Right renal cortex interstitium (tissue), 3 donors: ENCODE data around the gene PRSS8. TPM values are rescaled to one million over a fixed set of nuclear protein-coding genes. Genes with fewer than 3 reads are reported as not detected.
"Not testable (repeated sequence)": the region's sequence is repeated elsewhere in the genome, so short reads cannot be mapped to it uniquely, and the experiment has no call there.

Experiments
- DNase-seq, 3 donors: peaks; one replicate each; pipeline ENCODE4 v3.0.0-alpha.2; 2013; ENCODE audit warnings: low read depth in 3 of 3, low spot score in 2 of 3
- polyA plus RNA-seq, 3 donors: library from polyadenylated mRNA; unstranded; fragments of 120-200 nt; gene quantifications; one replicate each; pipeline ENCODE4 v1.2.1, GENCODE V29; 2013; ENCODE audit not compliant: insufficient read length in 3 of 3

Gene PRSS8
- polyA plus RNA-seq, 3 donors, result 48.9 to 59.4 (median 52.4) TPM

DNA sequence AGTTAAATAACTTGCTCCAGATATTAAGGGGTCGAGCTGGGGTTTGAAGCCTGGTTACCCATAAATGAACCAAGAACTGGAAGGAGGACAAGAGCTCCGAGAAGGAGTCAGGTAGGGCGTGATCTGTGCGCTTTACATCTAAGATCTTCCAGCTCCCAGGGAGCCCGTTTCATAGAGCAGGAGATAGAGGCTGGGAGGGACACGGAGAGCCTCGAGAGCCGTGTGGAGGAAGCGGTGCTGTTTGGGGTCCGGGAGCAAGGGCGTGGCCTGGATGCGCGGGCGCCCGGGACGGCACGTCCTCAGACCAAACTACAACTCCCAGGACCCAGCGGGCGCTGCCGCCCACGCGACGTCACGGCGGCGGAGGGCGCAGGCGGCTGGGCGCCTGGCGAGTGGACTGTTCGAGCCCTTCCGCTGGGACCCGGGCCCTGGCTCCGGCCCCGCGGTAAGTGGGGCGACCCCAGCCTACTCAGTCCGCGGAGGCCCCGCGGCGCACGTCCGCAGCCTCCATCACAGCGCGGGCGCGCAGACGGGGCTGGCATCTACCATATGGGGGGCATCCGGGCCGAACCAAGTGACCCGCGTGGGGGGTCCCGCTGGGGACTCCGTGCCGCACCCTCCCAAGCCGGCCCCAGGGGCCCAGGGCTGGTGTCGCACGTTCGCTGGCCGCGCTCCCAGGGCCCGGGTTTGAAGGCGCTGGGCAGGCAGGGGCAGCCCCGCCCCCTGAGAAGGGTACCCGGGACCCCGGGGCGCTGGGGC lies 27.3 kb downstream of the PRSS8 start, which contains the start of gene BCKDK:
Gene BCKDK, plus strand, starts transcription at position 352 of the 759 bp plus-strand sequence. CDS start 838 bp downstream, outside the sequence.
- DNase-seq, result no peak

DNA sequence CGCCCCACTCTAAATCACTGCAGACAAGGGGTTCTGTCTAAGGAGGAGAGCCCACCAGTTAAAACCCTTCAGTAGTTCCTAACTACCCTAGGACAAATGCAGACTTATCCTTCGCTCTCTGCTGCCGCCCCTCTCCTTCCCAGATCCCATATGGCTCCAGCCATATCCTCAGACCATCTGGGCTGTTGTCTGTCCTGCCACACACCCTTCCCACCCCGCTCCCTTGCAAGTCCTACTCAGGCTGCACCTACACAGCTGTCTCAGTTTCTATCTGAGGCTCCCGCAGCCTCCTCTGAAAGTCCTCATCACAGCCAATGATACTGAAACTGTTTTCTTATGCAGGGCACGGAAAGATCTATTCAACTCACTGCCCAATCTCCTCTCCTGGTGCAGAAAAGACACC lies 28.1 kb downstream of the PRSS8 start:
- DNase-seq, result no peak

DNA sequence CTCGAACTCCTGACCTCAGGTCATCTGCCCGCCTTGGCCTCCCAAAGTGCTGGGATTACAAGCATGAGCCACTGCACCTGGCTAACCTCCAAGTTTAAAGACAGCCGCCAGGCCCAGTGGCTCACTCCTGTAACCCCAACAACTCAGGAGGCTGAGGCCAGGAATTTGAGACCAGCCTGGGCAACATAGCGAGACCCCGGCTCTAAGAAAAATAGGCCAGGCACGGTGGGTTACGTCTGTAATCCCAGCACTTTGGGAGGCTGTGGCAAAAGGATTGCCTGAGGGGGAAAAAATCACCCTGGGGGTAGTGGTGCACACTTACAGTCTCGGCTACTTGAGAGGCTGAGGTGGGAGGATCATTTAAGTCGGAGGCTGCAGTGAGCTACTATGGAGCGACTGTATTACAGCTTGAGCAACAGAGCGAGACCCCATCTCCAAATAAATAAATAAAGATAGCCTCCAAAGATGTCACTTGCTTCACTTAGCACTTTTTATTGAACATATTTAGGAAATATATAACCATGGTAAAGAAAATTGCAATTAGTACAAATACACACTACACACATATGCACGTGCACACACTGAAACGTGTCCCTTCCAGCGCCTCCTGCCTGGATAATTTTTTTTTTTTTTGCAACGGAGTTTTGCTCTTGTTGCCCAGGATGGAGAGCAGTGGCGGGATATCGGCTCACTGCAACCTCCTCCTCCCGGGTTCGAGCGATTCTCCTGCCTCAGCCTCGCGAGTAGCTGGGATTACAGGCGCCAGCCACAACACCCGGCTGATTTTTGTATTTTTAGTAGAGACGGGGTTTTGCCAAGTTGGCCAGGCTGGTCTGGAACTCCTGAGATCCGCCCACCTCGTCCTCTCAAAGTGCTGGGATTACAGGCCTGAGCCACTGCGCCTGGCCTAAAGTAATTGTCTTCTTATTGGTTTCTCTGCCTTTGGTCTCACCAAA lies 28.7 kb downstream of the PRSS8 start:
- no peak for DNase-seq

DNA sequence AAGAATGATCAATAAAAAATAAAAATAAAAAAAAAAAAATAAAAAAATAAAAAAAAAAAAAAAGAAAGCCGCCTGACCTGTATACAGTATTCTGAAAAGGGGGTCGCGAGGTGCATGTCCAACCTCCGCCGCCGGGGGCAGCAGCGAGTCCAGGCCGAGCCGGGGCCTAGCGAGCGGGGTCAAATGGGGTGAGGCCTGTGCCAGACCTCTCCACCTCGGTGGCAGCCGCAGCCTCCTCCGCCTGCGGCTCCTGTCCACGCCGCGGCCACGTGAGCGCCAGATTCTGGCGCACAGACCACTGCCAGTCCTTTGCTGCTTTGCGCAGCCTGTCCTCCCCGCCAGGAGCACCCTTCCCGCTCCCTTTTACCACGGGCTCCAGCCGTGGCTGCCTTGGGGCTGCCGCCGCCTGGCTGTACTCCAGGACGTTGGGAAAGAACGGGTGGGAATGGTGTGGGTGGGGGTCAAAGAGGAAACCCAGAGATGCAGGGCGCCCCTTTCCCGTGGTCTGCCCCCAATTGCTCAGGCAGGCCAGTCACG lies 29.8 kb downstream of the PRSS8 start:
- DNase-seq, result no peak

DNA sequence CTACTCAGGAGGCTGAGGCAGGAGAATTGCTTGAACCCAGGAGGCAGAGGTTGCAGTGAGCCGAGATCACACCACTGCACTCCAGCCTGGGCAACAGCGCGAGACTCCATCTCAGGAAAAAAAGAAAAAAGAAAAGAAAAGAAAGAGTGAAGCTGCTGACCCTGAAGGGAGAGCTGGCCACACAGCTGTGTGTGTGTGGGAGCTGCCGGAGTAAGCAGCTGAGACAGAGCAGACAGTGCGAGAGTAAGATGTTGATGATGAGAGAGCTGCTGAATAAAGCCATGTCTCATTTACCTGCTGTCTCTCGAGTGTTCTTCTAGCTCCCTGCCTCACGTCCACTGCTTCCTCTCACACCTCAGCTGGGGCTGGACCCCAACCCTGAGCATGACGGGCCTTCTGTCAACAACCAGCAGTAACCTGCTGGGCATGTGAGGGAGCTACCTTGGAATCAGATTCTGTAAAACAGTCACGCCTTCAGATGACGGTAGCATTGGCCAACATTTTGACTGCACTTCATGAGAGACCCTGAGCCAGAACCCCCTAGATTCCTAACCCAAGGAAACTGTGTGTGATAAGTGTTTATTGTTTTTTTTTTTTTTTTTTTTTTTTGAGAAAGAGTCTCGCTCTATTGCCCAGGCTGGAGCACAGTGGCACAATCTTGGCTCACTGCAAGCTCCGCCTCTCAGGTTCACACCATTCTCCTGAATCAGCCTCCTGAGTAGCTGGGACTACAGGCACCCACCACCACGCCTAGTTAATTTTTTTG lies 34.5 kb downstream of the PRSS8 start:
- not testable (repeated sequence) for DNase-seq

DNA sequence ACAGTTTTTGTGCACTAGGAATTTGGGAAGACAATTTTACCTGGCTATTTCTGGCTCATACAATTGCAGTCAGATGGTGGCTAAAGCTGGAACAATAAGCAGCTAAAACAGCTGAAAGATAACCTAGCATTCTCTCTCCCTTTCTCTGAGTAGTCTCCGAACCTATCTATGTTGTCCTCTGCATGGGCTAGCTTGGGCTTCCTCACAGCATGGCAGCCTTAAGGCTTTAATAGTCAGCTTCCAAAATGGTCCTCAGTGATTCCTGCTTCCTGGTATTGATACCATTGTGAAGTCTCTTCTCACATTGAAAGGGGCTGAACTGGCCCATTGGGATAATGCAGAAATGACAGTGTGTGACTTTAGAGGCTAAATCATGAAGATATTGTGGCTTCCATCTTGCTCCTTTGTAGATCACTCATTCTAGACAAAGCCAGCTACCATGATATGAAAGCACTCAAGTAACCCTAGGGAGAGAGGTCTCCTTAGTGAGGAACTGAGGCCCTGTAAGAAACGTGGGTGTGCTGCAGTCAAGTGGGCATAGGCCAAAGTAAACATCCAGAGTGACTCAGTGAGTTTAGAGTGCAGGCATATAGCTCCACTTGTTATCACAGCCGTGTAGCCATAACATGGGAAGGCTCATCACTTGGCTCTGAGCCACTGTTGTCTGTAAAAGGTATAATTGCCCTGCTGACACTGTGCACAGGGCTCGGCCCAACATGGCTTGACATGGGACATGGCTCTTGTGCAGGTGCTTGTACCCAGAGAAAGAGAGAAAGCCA lies 35.5 kb downstream of the PRSS8 start:
- DNase-seq, result no peak

DNA sequence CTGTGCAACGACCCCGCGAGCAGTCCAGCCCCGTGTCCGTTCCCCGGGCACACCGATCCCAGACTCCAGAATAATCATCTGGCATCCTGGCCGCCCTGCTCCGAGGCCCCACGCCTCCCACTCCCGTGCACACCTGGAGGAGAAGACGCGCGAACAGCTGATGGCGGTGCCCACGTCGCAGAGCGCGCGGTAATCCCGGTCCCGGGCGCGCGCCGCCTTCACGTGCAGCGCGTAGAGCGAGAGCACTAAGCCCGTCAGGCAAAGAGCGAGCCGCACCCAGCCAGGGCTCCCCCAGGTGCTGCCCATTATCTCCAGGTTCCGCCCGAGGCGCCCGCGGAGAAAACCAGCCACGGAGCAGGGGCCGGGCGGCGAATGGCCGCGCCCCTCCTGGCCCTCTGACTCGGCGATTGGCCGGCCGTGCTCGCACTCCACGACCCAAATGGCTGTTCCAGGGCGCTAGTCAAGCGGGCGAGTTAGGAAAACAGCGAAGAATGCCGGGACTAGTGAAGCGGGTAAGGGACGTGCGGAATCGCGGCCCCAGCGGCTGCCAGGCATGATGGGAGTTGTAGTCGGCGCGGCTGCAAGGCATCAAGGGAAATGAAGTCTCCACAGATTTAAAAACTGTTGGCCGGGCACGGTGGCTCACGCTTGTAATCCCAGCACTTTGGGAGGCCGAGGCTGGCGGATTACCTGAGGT lies 41.0 kb downstream of the PRSS8 start, which contains the start of gene VKORC1:
Gene VKORC1, minus strand, starts transcription at position 374 of the 697 bp plus-strand sequence. Its CDS starts 68 bp downstream, at position 306.
- peak; percentile 67 to 86 (median 75) for DNase-seq

DNA sequence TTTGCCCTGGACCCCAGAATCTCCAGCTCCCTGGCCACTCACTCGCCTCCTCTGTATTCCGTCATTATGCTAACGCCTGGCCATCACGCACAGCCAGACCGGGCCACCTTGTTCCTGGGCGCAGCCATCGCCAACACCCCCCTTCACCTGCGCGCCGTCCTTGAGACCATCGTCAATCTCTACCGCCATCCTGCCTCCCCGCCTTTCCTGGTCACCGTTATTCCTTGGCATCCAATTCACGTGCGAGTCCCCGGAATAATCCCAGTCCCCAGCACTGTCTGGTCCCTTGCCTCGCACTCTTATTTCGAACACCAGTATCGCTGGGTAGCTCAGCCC lies 41.5 kb downstream of the PRSS8 start:
- DNase-seq, result no peak

DNA sequence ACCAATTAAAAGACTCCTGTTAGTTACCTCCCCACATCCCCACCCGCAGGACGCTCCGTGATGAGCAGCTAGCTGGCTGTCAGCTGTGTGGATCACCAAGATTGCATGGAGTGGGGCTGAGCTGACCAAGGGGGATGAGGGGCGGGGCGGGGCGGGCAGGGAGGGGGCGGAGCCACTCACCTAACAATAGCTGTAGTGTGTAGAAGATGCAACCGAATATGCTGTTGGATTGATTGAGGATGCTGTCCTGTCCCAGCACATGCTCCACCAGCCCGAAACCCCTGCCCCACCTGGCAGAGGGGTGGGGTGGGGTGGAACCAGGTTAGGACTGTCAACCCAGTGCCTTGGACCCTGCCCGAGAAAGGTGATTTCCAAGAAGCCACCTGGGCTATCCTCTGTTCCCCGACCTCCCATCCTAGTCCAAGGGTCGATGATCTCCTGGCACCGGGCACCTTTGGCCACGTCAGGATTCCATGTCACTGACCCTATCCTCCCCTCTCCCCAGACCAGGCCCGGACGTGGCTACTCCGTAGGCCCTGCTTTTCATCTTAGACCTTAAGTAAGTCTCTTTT lies 42.3 kb downstream of the PRSS8 start:
- no peak for DNase-seq

DNA sequence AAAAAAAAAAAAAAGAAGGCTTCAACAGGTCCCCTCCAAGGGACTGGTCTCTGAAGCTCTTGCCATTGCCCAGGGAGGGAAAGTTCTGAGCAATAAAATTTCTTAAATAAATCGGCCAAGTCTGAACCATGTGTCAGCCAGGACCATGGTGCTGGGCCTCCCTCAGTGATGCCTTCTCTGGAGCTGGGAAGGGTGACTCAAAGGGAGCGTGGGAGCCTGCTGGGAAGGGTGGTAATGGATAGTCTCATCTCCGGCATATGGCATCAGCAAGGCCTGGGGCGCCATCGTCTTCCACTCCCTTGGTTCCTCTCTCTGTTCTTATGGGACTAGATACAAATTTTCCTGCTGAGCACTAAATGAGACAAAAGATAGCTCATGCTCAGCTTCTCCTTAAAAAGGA lies 43.2 kb downstream of the PRSS8 start:
- no peak for DNase-seq

DNA sequence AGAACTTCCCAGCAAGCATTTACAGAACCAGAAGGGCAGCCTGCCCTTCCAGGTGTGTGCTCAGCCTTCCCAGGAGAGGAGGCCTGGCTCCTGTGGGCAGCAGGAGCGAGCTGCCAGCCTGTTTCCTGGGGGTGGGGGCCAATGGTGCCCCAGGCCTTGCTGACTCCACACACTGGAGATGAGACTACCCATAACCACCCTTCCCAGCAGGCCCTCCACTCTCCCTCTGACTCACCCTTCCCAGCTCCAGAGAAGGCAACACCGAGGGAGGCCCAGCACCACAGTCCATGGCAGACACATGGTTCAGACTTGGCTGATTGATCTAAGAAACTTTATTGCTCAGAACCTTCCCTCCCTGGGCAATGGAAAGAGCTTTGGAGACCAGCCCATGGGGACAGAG lies 45.0 kb downstream of the PRSS8 start:
- DNase-seq, result no peak

DNA sequence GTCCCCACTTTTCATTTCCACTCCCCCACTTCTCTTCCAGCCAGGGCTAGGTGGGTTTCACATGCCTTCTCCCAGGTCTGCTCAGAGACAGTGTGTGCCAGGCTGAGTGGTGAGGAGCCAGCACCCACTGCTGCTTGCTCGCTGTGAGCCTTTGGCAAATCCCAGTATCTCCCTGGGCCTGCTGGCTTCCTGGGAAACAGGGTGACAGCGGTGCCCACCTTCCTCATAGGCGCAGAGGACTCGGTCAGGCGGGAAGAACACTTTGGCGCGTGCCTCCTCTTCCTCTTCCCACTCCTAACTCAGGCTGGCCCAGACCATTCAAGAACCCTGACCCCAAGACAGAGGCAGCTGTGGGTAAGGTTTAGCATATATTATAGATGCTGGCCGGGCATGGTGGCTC lies 46.3 kb downstream of the PRSS8 start:
- DNase-seq, result no peak

DNA sequence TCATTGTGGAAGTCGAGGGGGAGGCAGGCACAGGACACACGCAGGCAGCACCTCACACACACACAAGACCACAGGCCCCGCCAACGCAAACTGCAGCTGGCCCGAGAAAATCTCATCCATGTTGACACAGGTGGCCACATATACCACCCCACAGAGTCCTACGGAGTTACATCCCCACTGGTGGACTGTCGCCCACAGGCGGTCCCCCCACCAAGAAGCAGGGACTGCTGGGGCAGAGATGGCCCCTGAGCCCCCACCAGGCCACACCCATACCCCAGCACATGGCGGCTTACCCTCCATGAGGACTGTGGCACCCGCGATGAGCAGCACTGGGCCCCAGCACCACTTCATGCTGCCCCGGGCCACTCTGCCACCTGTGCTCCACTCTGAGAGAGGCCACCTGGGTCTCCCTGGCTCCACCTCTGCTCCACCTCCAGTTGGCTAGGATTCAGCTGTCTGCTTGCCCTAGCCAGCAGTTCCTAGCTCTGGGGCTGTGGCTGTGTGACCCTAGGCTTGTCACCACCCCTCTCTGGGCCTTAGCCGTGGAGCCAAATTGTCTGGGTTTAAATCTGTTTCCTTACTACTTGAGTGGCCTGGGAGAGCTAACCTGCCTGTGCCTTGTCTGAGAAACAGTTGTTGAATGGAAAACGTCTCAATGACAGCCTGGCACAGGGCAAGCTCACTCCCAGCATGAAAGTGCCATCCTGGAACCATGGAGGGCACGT lies 46.9 kb downstream of the PRSS8 start, which contains the start of gene PRSS53:
Gene PRSS53, minus strand, starts transcription at position 485 of the 725 bp plus-strand sequence. Its CDS starts 134 bp downstream, at position 351.
- no peak for DNase-seq

DNA sequence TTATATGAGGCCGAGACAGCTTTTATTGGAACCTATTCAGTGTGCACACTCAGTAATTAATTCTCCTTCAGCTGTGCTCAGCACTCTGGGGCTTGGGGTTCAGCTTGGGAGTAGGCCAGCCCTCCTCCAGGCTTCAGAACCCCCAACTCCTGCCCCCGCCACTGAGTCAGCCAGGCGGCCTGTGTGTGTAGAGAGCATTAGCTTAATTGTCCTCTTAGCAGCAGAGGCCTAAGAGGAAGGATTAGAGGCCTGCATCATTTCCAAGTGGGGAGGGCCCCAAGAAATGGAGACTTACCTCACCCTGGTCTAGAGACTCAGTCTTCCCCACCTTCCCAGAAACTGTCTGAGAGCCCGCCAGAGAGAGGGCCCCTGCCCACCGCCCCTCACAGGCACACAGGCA lies 47.6 kb downstream of the PRSS8 start:
- no peak for DNase-seq

DNA sequence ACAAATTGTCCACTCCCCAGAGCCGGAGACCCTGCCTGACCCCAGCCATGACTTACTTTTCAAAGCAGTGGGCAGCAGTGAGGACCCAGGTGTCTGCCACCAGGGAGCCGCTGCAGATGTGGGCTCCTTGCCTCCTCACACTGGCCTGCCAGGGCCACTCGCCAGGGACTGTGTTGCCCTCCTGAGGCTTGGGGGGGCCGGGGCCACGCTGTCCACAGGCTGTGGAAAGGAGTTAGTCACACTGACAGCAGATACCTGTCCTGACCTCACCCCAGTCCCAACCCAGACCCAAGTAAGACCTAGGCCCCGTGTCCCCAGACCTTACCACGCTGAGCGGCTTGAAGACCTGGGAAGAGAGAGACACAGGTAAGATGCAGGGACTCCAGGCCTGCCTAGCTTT lies 48.0 kb downstream of the PRSS8 start:
- no peak for DNase-seq

DNA sequence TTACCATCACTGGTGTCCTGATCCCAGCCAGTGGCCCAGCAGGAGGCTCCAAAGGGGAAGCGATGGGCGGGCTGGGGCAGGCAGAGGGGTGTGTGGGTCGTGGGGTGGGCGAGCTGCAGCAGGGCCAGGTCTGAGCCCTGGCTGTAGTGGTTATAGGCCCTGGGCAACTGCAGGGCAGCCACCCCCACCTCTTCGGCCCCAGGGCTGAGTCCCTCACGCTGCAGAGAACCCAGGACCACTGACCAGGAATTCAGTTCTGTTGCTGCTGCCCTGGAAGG lies 49.0 kb downstream of the PRSS8 start:
- no peak for DNase-seq

DNA sequence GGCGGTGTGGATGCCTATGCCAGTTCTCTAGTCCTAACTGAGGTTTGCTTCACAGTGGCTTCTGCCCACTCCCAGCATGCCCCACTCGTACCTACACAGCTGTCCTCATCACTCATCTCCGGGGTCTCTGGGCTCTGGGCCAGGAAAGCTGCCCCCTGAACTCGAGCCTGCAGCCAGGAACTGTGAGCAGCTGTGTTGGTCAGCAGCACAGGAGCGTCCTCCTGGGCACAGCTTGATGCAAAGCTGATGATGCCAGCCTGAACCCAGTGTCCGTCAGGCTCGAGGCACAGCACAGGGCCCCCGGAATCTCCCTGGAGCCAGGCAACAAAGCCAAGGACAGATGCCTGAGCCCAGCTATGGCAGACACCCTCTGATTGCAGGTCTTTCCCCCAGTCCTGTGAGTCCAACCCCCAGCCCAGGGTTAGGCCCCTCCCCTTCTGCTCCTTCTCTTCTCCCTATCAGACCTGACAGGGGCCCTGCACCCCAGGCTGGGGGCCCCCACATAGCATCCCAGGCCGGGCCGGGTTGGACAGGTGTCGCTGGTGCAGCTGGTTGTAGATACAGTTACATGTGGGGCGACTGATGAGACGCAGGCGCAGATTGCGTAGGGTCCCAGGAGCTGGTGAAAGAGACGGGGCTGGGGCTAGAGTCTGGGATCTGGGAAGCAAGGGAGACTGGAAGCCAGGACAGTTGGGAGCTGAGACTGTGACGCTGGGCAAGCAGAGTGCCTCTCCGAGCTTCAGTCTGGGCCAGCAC lies 49.5 kb downstream of the PRSS8 start:
- no peak for DNase-seq

DNA sequence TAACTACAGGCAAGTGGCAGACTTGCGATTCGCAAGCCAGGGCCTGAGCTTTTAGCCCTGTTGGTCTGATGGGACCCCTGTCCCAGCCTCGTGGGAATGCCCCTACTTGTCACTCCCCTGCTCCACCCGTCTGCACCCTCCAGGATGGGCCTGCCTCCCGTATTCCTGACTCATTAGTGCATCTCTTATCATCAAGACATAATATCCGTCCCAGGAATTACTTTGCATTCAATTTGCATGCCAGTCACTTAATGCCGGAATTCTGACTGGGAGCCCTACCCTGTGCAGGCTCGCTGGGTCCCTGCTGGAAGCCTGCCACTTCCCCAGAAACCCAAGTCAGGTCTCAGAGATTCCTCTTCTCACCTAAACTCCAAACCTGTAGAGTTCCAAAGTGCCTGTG lies 50.1 kb downstream of the PRSS8 start:
- DNase-seq, result no peak
